Loucy (cell line): ENCODE measurements around the gene HYAL3.
"Not testable (repeated sequence)": the region's sequence is repeated elsewhere in the genome, so short reads cannot be mapped to it uniquely, and the experiment has no call there.

Source experiments
- H2AFZ ChIP-seq: fragments of 200-600 bp; sonication (generic); 2 replicates; pipeline ENCODE4 v1.6.0; 2016; ENCODE audit warnings: antibody characterized with exemption, mild to moderate bottlenecking, low read length, moderate library complexity
- H3F3A ChIP-seq: fragments of 200-600 bp; 2 replicates; pipeline ENCODE4 v1.6.0; 2016; ENCODE audit warnings: antibody characterized with exemption, low read depth, mild to moderate bottlenecking
- H3K27me3 ChIP-seq: fragments of 200-600 bp; sonication (generic); 2 replicates; pipeline ENCODE4 v1.6.1; 2014; ENCODE audit warnings: low read length, mild to moderate bottlenecking; ENCODE audit not compliant: insufficient read depth, poor library complexity, severe bottlenecking
- H3K36me3 ChIP-seq: fragments of 200-600 bp; sonication (generic); 2 replicates; pipeline ENCODE4 v1.6.1; 2016; ENCODE audit warnings: low read length; ENCODE audit not compliant: insufficient read depth
- H3K4me1 ChIP-seq: fragments of 200-600 bp; sonication (generic); 2 replicates; pipeline ENCODE4 v1.5.1; 2014; ENCODE audit warnings: low read length, mild to moderate bottlenecking; ENCODE audit not compliant: insufficient read depth, poor library complexity, severe bottlenecking
- H3K4me2 ChIP-seq: fragments of 200-600 bp; sonication (generic); 2 replicates; pipeline ENCODE4 v1.6.0; 2014; ENCODE audit warnings: antibody characterized with exemption, low read length, low read depth, mild to moderate bottlenecking; ENCODE audit not compliant: poor library complexity, severe bottlenecking
- H3K4me3 ChIP-seq: fragments of 200-600 bp; sonication (generic); 2 replicates; pipeline ENCODE4 v1.5.1; 2014; ENCODE audit warnings: low read length, mild to moderate bottlenecking, mixed read lengths; ENCODE audit not compliant: poor library complexity, severe bottlenecking
- H3K79me2 ChIP-seq: fragments of 200-600 bp; sonication (generic); 2 replicates; pipeline ENCODE4 v1.6.1; 2014; ENCODE audit warnings: low read length; ENCODE audit not compliant: insufficient read depth
- H3K9ac ChIP-seq: fragments of 200-600 bp; sonication (generic); 2 replicates; pipeline ENCODE4 v1.6.0; 2014; ENCODE audit warnings: mild to moderate bottlenecking, low read depth, low read length, moderate library complexity; ENCODE audit not compliant: poor library complexity, severe bottlenecking
- H3K9me2 ChIP-seq: fragments of 200-600 bp; sonication (generic); replicated peaks from 2 replicates; pipeline ENCODE4 v1.6.1; 2016; ENCODE audit warnings: low read depth, low read length, mixed read lengths
- H3K9me3 ChIP-seq: fragments of 200-600 bp; sonication (generic); 2 replicates; pipeline ENCODE4 v1.6.1; 2014; ENCODE audit warnings: mild to moderate bottlenecking, antibody characterized with exemption, low read length, low read depth; ENCODE audit not compliant: insufficient read depth
- H4K20me1 ChIP-seq: fragments of 200-600 bp; sonication (generic); 2 replicates; pipeline ENCODE4 v1.6.0; 2014; ENCODE audit warnings: antibody characterized with exemption, low read length, mild to moderate bottlenecking; ENCODE audit not compliant: insufficient read depth, poor library complexity, severe bottlenecking
- CTCF ChIP-seq: fragments of 200-600 bp; sonication (generic); conservative IDR thresholded peaks from 2 replicates; pipeline ENCODE4 v1.5.1; 2014; ENCODE audit warnings: mild to moderate bottlenecking, antibody characterized with exemption, low read length
- EZH2phosphoT487 ChIP-seq: fragments of 200-600 bp; IDR thresholded peaks from 2 replicates; pipeline ENCODE4 v1.6.1; 2018; ENCODE audit warnings: antibody characterized with exemption, mild to moderate bottlenecking, moderate library complexity, borderline replicate concordance

HYAL3 gene

GRCh38 chr3:50246517-50246954 lies 52.7 kb downstream of the HYAL3 start:
- Histone ChIP-seq H3K9ac (peak overlapping the region; percentile 66), H3K27me3 (no peaks in the 10 kb centered on the region), H3K9me2 (no peaks in the 10 kb centered on the region), H3K4me2 (peak overlapping the region; percentile 86), H3K4me1 (peaks cover 42% of the 10 kb centered on the region), H4K20me1 (peaks cover 95% of the 10 kb centered on the region), H3F3A (peaks cover 3% of the 10 kb centered on the region; the same call in 1 of the 2 replicates), H2AFZ (no peak overlapping the region), H3K79me2 (peaks cover 96% of the 10 kb centered on the region), H3K36me3 (peaks cover 43% of the 10 kb centered on the region; the same call in 1 of the 2 replicates), H3K4me3 (peak overlapping the region; percentile 75), H3K9me3 (no peaks in the 10 kb centered on the region)
- TF ChIP-seq CTCF (no peak), EZH2phosphoT487 (no peak)

- Histone ChIP-seq H3K4me2 (peak overlapping the region; percentile 86), H3K79me2 (peaks cover 96% of the 10 kb centered on the region), H4K20me1 (peaks cover 95% of the 10 kb centered on the region), H3K9me2 (no peaks in the 10 kb centered on the region), H3K9ac (peak overlapping the region; percentile 66), H3K27me3 (no peaks in the 10 kb centered on the region), H3K4me1 (peaks cover 42% of the 10 kb centered on the region), H2AFZ (no peak overlapping the region), H3K9me3 (no peaks in the 10 kb centered on the region), H3K36me3 (peaks cover 38% of the 10 kb centered on the region; the same call in 1 of the 2 replicates), H3F3A (peaks cover 3% of the 10 kb centered on the region; the same call in 1 of the 2 replicates), H3K4me3 (peak overlapping the region; percentile 75)
- TF ChIP-seq CTCF (peak; percentile 93), EZH2phosphoT487 (no peak)
Observed at GRCh38 chr3:50245831-50246516, 53.2 kb downstream of the HYAL3 start.

GRCh38 chr3:50245251-50245745 lies 53.9 kb downstream of the HYAL3 start:
- H3K4me1 ChIP-seq: peaks cover 42% of the 10 kb centered on the region
- peak overlapping the region; percentile 66 for H3K9ac ChIP-seq
- H3K36me3 ChIP-seq: peaks cover 33% of the 10 kb centered on the region; the same call in 1 of the 2 replicates

GRCh38 chr3:50244813-50245212 lies 54.4 kb downstream of the HYAL3 start:
- Histone ChIP-seq H3K79me2 (peaks cover 96% of the 10 kb centered on the region), H3K4me1 (peaks cover 44% of the 10 kb centered on the region), H3K36me3 (peaks cover 29% of the 10 kb centered on the region; the same call in 1 of the 2 replicates), H4K20me1 (peaks cover 95% of the 10 kb centered on the region)
- H3K4me2 ChIP-seq, H3K9me3 ChIP-seq, H2AFZ ChIP-seq, H3K9me2 ChIP-seq, H3F3A ChIP-seq, H3K4me3 ChIP-seq, H3K27me3 ChIP-seq, H3K9ac ChIP-seq: not testable (repeated sequence)

More at GRCh38 chr3:50245251-50245745, 53.9 kb downstream of the HYAL3 start:
- peak overlapping the region; percentile 86 for H3K4me2 ChIP-seq
- no peaks in the 10 kb centered on the region for H3K9me2 ChIP-seq
- peaks cover 95% of the 10 kb centered on the region for H4K20me1 ChIP-seq
- H3K9me3 ChIP-seq: no peaks in the 10 kb centered on the region
- no peak overlapping the region for H2AFZ ChIP-seq
- peaks cover 3% of the 10 kb centered on the region; the same call in 1 of the 2 replicates for H3F3A ChIP-seq
- H3K4me3 ChIP-seq: peak overlapping the region; percentile 75
- no peaks in the 10 kb centered on the region for H3K27me3 ChIP-seq
- TF ChIP-seq CTCF (no peak), EZH2phosphoT487 (no peak)
- peaks cover 96% of the 10 kb centered on the region for H3K79me2 ChIP-seq
